Measurements from ENCODE around the gene KCNG2. TPM values are rescaled to one million over a fixed set of nuclear protein-coding genes. Genes with fewer than 3 reads are reported as not detected.

The KCNG2 gene
- total RNA-seq, 2 experiments from 2014 or later = not detected

DNA sequence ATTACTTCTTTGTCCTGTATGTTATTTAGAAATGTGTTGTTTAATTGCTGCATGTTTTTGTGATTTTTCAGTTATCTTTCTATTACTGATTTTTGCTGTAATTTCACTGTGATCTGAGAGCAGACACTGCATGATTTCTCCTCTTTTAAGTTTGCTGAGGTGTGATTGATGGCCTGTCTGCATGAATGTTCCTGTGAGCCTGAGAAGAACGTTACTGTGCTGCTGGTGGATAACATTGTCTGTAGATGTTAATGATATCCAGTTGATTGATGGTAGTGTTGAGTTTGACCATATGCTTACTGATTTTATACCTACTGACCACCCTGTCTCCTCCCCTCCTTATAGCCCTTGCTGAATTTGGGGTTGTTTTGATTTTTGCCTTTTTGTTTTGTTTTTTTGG is 37.4 kb upstream of the KCNG2 start:
- H3K27ac ChIP-seq (ENCODE audit: low read depth, low read length, poor library complexity, severe bottlenecking) = no peak overlapping the region
- intact Hi-C loops (cut with micrococcal nuclease; ENCODE audit: unreplicated experiment) = no loop called here
- H2AFZ ChIP-seq (ENCODE audit: low read length) = no peak overlapping the region
- no peaks in the 10 kb centered on the region for H3K4me1 ChIP-seq (ENCODE audit: insufficient read depth, low read length, poor library complexity, severe bottlenecking)
- BruUV-seq (replicated peaks) = no TSS peak
- H4K20me1 ChIP-seq (ENCODE audit: insufficient read depth, low read length) = no peaks in the 10 kb centered on the region
- H3K9me2 ChIP-seq (ENCODE audit: insufficient read depth, low read length) = no peaks in the 10 kb centered on the region
- no peaks in the 10 kb centered on the region for H3K9me3 ChIP-seq (ENCODE audit: low read length)
- no peak overlapping the region for H3K4me3 ChIP-seq (ENCODE audit: low read depth, low read length, poor library complexity, severe bottlenecking)
- TF ChIP-seq, protein P1, sequence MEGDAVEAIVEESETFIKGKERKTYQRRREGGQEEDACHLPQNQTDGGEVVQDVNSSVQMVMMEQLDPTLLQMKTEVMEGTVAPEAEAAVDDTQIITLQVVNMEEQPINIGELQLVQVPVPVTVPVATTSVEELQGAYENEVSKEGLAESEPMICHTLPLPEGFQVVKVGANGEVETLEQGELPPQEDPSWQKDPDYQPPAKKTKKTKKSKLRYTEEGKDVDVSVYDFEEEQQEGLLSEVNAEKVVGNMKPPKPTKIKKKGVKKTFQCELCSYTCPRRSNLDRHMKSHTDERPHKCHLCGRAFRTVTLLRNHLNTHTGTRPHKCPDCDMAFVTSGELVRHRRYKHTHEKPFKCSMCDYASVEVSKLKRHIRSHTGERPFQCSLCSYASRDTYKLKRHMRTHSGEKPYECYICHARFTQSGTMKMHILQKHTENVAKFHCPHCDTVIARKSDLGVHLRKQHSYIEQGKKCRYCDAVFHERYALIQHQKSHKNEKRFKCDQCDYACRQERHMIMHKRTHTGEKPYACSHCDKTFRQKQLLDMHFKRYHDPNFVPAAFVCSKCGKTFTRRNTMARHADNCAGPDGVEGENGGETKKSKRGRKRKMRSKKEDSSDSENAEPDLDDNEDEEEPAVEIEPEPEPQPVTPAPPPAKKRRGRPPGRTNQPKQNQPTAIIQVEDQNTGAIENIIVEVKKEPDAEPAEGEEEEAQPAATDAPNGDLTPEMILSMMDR (conservative IDR thresholded peaks at IDR 0.05; ENCODE audit: low read length) = no peak
- no peak for TF ChIP-seq EZH2phosphoT487 (IDR thresholded peaks at IDR 0.05; ENCODE audit: borderline replicate concordance, low read depth, low read length)
- ChIA-PET POLR2A (no interaction called here), CTCF (ENCODE audit: unreplicated experiment) (no interaction called here)
- no peaks in the 10 kb centered on the region for H3K36me3 ChIP-seq (ENCODE audit: insufficient read depth, low read length)
- H3K79me2 ChIP-seq (ENCODE audit: insufficient read depth, low read depth, low read length) = no peaks in the 10 kb centered on the region
- H3K4me2 ChIP-seq (ENCODE audit: low read length) = no peak overlapping the region
- DNase-seq (ENCODE audit: low spot score) = no peak

DNA sequence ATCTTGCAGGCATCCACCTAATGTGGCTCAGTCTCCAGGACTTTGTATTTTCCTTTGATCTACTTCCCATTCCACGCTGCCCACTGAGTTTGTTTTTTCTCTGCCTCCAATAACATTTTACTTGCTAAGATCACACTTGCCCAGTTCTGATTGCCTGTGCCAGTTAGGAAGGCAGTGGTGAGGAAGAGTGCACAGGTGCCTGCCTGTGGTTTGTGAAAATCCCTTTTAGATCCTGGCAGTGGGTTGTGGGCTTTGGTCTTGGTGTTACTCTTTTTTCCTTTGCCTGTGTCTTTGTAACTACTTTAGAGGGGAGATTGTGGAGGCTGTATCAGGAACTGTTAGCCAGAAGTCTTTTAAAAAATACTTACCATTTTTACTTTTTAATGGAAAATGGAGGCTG is 36.9 kb upstream of the KCNG2 start:
- no peaks in the 10 kb centered on the region for H3K4me1 ChIP-seq (ENCODE audit: insufficient read depth, low read length, poor library complexity, severe bottlenecking)
- no peak overlapping the region for H2AFZ ChIP-seq (ENCODE audit: low read length)
- TF ChIP-seq EZH2phosphoT487 (IDR thresholded peaks at IDR 0.05; ENCODE audit: borderline replicate concordance, low read depth, low read length) = no peak
- TF ChIP-seq, protein P1 (conservative IDR thresholded peaks at IDR 0.05; ENCODE audit: low read length) = no peak
- CTCF ChIA-PET (ENCODE audit: unreplicated experiment) = no interaction called here
- DNase-seq (ENCODE audit: low spot score) = no peak
- no peak overlapping the region for H3K4me3 ChIP-seq (ENCODE audit: low read depth, low read length, poor library complexity, severe bottlenecking)
- H3K9me2 ChIP-seq (ENCODE audit: insufficient read depth, low read length) = no peaks in the 10 kb centered on the region
- no peaks in the 10 kb centered on the region for H3K36me3 ChIP-seq (ENCODE audit: insufficient read depth, low read length)
- H4K20me1 ChIP-seq (ENCODE audit: insufficient read depth, low read length) = no peaks in the 10 kb centered on the region
- H3K4me2 ChIP-seq (ENCODE audit: low read length) = no peak overlapping the region
- no peak overlapping the region for H3K27ac ChIP-seq (ENCODE audit: low read depth, low read length, poor library complexity, severe bottlenecking)
- intact Hi-C loops (cut with micrococcal nuclease; ENCODE audit: unreplicated experiment) = no loop called here
- POLR2A ChIA-PET = no interaction called here
- no peaks in the 10 kb centered on the region for H3K79me2 ChIP-seq (ENCODE audit: insufficient read depth, low read depth, low read length)
- H3K9me3 ChIP-seq (ENCODE audit: low read length) = no peaks in the 10 kb centered on the region
- BruUV-seq (replicated peaks) = no TSS peak

DNA sequence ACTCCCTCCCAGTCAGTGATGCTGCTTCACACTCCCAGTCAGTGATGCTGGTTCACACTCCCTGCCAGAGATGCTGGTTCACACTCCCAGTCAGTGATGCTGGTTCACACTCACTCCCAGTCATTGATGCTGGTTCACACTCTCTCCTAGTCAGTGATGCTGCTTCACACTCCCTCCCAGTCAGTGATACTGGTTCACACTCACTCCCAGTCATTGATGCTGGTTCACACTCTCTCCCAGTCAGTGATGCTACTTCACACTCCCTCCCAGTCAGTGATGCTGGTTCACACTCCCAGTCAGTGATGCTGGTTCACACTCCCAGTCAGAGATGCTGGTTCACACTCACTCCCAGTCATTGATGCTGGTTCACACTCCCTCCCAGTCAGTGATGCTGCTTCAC is 34.3 kb upstream of the KCNG2 start:
- Histone ChIP-seq H2AFZ (ENCODE audit: low read length) (no peak overlapping the region), H3K27ac (ENCODE audit: low read depth, low read length, poor library complexity, severe bottlenecking) (no peak overlapping the region), H3K4me1 (ENCODE audit: insufficient read depth, low read length, poor library complexity, severe bottlenecking) (no peaks in the 10 kb centered on the region), H3K4me3 (ENCODE audit: low read depth, low read length, poor library complexity, severe bottlenecking) (no peak overlapping the region), H3K79me2 (ENCODE audit: insufficient read depth, low read depth, low read length) (no peaks in the 10 kb centered on the region), H3K9me3 (ENCODE audit: low read length) (no peaks in the 10 kb centered on the region), H3K4me2 (ENCODE audit: low read length) (no peak overlapping the region), H3K9me2 (ENCODE audit: insufficient read depth, low read length) (no peaks in the 10 kb centered on the region), H3K36me3 (ENCODE audit: insufficient read depth, low read length) (no peaks in the 10 kb centered on the region), H4K20me1 (ENCODE audit: insufficient read depth, low read length) (no peaks in the 10 kb centered on the region)
- no TSS peak for BruUV-seq (replicated peaks)
- TF ChIP-seq, protein P1 (conservative IDR thresholded peaks at IDR 0.05; ENCODE audit: low read length) = no peak
- TF ChIP-seq EZH2phosphoT487 (IDR thresholded peaks at IDR 0.05; ENCODE audit: borderline replicate concordance, low read depth, low read length) = no peak
- no peak for DNase-seq (ENCODE audit: low spot score)
- intact Hi-C loops (cut with micrococcal nuclease; ENCODE audit: unreplicated experiment) = no loop called here
- ChIA-PET POLR2A (no interaction called here), CTCF (ENCODE audit: unreplicated experiment) (no interaction called here)

Measured in OCI-LY7 (cell line).